HG03196 (cell line): ENCODE data around the gene TMPRSS11E.
A peak's percentile ranks its signal among the peaks of the same experiment; 100 is the strongest.
"Not testable (repeated sequence)": the region's sequence is repeated elsewhere in the genome, so short reads cannot be mapped to it uniquely, and the experiment has no call there.

Experiments used
- ATAC-seq: cut with Tn5 transposase; IDR thresholded peaks from one replicate; pipeline ENCODE4 v1.9.1; 2021; ENCODE audit not compliant: unreplicated experiment

TMPRSS11E gene

GRCh38 chr4:68447201-68447600 is at the start of gene TMPRSS11E:
Gene TMPRSS11E (plus strand): TSS chr4:68447463. CDS start chr4:68447513, 50 bp downstream.
- no peak for ATAC-seq

- no peak for ATAC-seq
Measured at GRCh38 chr4:68399306-68399705, 48.0 kb upstream of the TMPRSS11E start.

- no peak for ATAC-seq
Measured at GRCh38 chr4:68401231-68401630, 46.0 kb upstream of the TMPRSS11E start.

GRCh38 chr4:68404153-68404552 is 43.1 kb upstream of the TMPRSS11E start:
- ATAC-seq = no peak

GRCh38 chr4:68405718-68406478 is 41.4 kb upstream of the TMPRSS11E start:
- ATAC-seq = not testable (repeated sequence)

- ATAC-seq = no peak
Measured at GRCh38 chr4:68406479-68406859, 40.8 kb upstream of the TMPRSS11E start.

- ATAC-seq = not testable (repeated sequence)
Measured at GRCh38 chr4:68407015-68407867, 40.0 kb upstream of the TMPRSS11E start.

- no peak for ATAC-seq
Measured at GRCh38 chr4:68407868-68408190, 39.4 kb upstream of the TMPRSS11E start.

GRCh38 chr4:68410149-68410548 is 37.1 kb upstream of the TMPRSS11E start:
- ATAC-seq = no peak

- ATAC-seq = no peak
Measured at GRCh38 chr4:68410643-68411042, 36.6 kb upstream of the TMPRSS11E start.

GRCh38 chr4:68412031-68412430 is 35.2 kb upstream of the TMPRSS11E start:
- ATAC-seq = not testable (repeated sequence)

GRCh38 chr4:68416591-68416990 is 30.7 kb upstream of the TMPRSS11E start:
- no peak for ATAC-seq

- no peak for ATAC-seq
Measured at GRCh38 chr4:68426516-68426915, 20.7 kb upstream of the TMPRSS11E start.

GRCh38 chr4:68430337-68430736 is 16.9 kb upstream of the TMPRSS11E start:
- no peak for ATAC-seq

GRCh38 chr4:68432320-68432719 is 14.9 kb upstream of the TMPRSS11E start:
- ATAC-seq = no peak

GRCh38 chr4:68433582-68433981 is 13.7 kb upstream of the TMPRSS11E start:
- no peak for ATAC-seq

GRCh38 chr4:68434277-68434676 is 13.0 kb upstream of the TMPRSS11E start:
- ATAC-seq = no peak

- no peak for ATAC-seq
Measured at GRCh38 chr4:68434836-68435235, 12.4 kb upstream of the TMPRSS11E start.

GRCh38 chr4:68445111-68445510 is 2.2 kb upstream of the TMPRSS11E start:
- ATAC-seq = no peak

- peak; percentile 77 for ATAC-seq
Measured at GRCh38 chr4:68451246-68452211, 4.3 kb downstream of the TMPRSS11E start.

GRCh38 chr4:68460085-68460484 is 12.8 kb downstream of the TMPRSS11E start:
- no peak for ATAC-seq
